ENCODE measurements around the gene RER1.

- TF ChIP-seq NFE2L1 (CRISPR knock-in tag; IDR thresholded peaks at IDR 0.05) (no peak), MXD4 (CRISPR knock-in tag; IDR thresholded peaks at IDR 0.05; ENCODE audit: borderline replicate concordance) (no peak), CTCF (IDR thresholded peaks at IDR 0.05) (no peak), ZNF263 (CRISPR knock-in tag; IDR thresholded peaks at IDR 0.05; ENCODE audit: low read depth) (no peak)
Observed at GRCh38 chr1:2345297-2346075, 46.2 kb upstream of the RER1 start.

Measured in WTC11 (cell line).